Thyroid gland (tissue), 4 donors: ENCODE results near the gene PCSK2.

Experiments used
- POLR2A ChIP-seq, 2 donors: fragments of 450-650 bp; IDR thresholded peaks; one replicate each; pipeline ENCODE4 v1.6.1; 2017; ENCODE audit warnings: antibody characterized with exemption in 2 of 2, mild to moderate bottlenecking in 2 of 2, moderate library complexity in 1 of 2
- TF ChIP-seq, protein P1 (sequence below), 6 experiments: fragments of 200-600 bp in 3 of 6; fragments of 450-650 bp in 3 of 6; sonication (generic) in 3 of 6; IDR thresholded peaks; one replicate each; pipeline ENCODE4 v1.5.1; 2016 to 2019; ENCODE audit warnings: antibody characterized with exemption in 6 of 6, mild to moderate bottlenecking in 2 of 6, inconsistent platforms in 1 of 6, moderate library complexity in 1 of 6

DNA sequence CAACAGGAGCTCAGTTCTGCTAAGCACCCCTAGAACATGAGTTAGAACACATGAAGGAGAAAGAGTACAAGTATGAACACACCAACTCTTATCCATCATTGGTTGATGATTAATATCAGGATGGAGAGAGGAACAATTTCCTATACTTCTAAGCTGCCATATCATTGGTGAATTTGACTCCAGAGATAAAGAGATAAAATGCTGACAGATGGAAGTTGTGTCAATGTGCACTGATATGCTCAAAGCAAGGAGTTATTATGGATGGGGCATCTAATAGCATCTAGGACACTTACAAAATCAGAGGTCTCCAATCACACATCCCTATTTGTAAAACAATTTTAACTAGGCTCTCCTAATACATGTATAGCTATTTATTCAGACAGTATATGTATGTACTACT lies 159.0 kb downstream of the PCSK2 start:
- TF ChIP-seq, protein P1, sequence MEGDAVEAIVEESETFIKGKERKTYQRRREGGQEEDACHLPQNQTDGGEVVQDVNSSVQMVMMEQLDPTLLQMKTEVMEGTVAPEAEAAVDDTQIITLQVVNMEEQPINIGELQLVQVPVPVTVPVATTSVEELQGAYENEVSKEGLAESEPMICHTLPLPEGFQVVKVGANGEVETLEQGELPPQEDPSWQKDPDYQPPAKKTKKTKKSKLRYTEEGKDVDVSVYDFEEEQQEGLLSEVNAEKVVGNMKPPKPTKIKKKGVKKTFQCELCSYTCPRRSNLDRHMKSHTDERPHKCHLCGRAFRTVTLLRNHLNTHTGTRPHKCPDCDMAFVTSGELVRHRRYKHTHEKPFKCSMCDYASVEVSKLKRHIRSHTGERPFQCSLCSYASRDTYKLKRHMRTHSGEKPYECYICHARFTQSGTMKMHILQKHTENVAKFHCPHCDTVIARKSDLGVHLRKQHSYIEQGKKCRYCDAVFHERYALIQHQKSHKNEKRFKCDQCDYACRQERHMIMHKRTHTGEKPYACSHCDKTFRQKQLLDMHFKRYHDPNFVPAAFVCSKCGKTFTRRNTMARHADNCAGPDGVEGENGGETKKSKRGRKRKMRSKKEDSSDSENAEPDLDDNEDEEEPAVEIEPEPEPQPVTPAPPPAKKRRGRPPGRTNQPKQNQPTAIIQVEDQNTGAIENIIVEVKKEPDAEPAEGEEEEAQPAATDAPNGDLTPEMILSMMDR (IDR thresholded peaks at IDR 0.05): no peak
- TF ChIP-seq POLR2A (IDR thresholded peaks at IDR 0.05): no peak
